Amygdala (tissue), 56 donors: Measurements from ENCODE around the gene TANGO2.

Experiments used
- DNase-seq, 56 donors: peaks; one replicate each; lab custom pipeline; 2025; lab: John Stamatoyannopoulos, UW

TANGO2 gene

DNA sequence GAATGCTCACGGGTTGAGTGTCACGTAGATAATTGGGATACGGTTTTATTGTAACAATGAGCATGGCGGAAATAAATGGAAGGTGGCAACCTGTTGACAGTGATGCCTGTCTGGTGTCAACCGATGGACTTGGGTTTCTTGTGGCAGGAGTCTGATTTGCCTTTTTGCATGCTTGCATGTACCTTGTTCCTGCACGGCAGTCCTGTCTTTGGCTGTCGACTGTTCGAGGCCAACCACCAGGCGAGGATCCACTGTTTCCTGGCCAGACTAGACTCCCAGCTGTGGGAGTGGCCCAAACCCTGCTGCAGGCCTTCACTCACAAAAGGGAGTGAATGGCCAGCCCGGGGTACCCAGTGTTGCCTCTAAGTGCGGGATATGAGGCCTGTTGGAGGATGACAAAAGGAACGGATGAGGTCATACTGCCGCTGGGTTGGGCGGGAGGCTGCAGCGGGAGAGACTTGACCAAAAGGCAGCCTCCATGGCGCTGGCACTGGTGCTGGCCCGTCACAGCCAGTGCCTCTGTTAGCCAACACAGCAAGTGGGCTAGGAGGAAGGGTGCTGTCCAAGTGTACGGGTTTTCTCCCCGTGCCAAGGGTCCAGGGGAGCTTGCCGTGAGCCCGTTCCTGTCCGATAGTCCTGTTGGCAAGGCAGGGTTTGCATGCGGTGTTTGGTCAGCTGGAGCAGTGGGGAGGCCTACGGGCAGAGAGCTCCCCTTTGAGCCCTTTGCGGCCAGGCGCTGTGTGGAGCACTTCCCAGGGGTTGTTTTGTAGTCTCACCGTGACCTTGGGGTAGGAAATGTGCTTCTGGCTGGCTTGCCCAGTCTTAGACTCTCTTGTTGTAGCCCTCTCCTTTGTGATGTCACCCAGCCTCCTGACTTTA, 60.1 kb downstream of the TANGO2 start:
- peak in 7 of 56 donors; percentile 12 to 31 (median 26) for DNase-seq

DNA sequence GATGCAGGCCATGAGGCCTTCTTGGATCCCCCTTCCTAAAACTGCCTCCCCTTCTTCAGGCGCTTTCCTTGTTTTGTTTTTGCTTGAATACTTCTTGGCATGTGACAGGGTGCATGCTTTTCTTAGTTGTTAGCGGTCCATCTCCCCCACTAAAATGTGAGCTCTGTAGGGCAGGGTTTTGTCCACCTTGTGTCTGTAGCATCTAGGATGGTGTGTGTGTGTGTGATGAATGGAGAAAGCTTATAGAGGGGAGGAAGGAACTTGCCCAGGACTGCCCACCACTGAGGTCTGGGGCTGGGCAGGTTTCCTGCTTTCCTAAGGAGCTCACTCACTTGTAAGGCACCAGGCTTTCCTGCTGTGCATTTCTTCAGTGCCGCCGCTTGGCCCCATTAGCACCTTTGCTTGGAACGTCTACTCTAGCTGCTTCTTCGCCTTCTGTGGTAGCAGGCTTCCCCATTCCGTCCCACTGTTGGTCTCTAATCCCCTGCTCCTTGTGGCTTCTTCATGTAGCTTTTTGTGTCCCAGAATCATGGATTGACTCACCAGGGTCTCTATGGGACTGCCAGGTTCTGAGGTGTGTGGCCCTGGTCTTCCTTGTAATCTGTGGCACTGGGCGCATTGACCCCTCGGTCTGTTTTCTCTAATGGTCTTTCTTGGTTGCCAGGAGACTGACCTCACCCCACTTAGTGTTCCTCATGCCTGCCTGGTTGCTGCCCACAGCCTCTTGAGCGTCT, 62.4 kb downstream of the TANGO2 start:
- DNase-seq = no peak

DNA sequence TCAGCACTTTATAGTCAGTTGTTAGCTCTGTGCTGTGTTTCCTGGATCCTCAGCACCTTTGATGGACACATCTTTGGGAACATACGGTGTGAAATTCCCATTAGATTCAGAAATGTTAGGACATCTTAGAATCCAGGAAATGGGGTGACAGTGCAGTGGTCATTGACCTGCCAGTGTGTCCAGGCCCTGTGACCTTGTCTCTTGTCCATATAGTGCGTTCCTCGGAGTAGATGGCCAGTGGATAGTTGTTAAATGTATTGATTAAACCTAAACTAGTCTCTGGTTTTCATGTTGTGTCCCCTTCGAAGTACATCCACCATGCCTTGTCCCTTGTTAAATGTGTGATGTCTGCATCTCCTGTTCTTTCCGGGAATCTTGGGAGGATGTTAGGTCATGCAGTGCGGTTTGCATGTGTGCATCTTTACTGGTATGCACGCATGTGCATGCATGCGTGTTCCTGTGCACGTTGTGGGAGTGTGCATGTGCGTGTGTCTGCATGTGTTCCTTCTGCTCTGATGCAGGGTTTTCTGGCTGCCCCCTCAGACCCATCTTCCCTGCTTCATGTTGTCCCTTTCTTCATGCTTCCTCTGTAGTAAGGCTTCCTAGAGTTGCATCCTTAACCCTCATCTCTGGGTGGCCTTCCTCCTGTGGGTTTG, 63.1 kb downstream of the TANGO2 start:
- DNase-seq = no peak

DNA sequence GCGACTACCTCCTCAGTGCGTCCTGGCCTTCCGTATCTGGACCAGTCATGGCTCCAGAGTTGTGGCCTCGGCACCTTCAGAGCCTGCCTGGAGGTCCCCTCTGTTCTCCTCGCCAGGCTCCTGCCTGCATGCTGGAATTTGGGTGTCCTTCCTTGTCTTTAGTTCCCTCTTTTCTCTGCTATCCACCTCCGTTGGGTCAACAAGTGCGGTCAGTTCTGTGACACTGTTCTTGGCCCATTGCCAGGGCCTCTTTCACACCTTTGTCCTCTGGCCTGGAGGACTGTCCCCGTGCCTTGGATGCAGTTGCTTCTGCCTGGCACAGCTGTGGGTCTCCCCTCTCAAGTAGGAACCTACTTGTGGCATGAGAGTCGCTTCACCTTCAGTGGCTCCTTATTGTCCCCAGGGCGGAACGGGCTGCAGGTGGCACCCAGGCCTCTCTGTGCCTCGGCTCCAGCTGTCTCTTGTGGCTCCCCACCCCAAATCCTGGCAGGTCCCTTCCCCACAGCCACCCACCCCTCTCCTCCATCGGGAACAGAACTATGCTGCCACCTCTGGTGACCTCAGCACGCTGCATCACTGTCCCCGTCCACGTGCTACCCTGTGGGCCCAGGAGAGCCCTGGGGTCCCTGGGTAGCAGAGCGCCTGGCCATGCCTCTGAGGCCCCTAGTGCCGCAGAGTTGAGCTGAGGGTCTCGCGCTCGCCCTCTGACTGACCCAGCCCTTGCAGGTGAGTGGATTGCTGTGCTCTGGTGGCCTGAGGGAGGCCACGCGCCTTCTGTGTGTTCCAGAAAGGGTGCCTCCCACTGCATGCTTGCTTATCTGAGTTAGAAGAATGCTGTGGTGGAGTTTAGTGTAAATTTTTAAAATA, 63.9 kb downstream of the TANGO2 start:
- peak in 1 of 56 donors; percentile 20 for DNase-seq

DNA sequence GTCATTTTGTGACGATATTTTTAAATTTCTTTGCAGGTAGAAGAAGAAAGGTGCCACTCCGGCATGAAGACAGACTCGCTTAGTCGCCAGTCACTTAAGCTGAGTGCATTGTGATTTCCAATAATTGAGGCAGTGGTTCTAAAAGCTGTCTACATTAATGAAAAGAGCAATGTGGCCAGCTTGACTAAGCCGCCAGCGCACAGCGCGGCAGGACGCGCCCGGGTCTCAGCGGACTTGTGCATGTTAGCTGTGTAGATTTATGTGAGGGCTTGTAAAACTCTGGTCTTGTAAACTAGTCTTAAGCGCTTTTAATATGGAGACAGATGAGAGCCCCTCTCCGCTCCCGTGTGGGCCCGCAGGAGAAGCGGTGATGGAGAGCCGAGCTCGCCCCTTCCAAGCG, 64.7 kb downstream of the TANGO2 start:
- no peak for DNase-seq

DNA sequence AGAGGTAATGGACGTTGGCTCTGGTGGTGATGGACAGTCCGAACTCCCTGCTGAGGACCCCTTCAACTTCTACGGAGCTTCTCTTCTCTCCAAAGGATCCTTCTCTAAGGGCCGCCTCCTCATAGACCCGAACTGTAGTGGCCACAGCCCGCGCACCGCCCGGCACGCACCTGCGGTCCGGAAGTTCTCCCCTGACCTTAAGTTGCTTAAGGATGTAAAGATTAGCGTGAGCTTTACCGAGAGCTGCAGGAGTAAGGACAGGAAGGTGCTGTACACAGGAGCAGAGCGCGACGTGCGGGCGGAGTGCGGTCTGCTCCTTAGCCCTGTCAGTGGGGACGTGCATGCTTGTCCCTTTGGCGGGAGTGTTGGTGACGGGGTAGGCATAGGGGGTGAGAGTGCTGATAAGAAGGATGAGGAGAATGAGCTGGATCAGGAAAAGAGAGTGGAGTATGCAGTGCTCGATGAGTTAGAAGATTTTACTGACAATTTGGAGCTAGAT, 65.2 kb downstream of the TANGO2 start:
- no peak for DNase-seq

DNA sequence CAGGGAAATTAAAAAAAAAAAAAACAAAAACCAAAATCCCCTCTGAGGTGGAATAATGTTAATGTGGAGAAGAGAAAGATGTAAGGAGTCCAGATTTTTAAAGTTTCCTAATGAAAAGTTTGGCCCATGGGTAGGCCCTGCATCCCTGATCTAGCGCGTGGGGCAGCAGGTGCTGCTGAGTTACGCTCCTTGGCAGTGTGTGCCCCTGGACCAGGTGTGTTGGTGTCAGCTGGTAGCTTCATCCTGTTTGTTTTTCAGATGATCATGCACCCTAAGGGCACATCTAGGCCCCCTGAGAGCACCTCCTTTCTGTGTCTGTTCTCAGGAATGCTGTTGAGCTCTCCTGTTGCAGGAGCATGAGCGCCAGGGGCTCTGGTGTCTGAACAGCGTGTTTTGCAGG, 65.9 kb downstream of the TANGO2 start:
- DNase-seq = no peak

DNA sequence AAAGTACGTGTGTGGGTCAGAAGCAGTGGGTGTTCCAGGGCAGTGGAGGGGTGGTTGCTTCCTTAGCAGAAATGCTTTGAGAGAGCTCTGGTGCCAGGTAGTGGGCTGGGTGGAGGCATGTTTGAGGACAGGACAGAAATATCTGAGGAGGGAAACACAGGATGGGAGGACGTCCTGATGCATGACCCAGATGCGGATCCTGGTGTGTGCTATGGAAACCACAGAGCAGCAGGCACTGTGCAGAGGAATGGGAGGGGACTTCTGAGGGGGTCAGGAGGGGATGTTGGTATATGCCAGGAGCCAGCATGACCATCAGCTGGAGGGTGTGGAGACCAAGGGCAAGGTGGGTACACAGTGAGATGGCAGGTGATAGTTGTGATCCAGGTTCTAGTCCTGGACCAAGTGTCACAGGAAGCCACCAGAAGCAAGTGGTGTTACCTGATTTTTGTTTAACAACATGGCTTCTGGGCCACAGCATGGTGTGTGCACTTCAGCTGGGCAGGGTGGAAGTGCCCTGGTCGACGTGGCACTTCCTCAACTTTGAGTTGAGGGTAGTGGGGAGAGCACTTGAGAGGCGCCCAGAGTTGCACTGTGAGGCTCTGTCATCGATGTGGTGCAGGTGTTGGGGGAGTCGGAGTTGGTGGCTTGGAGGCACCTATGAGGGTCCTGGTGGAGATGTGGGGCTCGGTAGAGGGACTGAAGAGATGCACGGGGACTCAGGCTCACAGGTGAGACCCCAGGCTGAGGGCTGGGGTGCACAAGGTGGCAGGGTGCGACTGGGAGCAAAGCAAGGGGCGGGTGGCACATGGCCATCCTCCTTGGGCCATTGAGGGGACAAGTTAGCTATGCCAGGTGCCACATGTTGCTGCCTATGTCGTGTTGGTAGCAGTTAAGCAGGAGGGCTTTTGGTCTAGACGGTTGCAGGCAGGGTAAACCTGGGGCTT, 66.7 kb downstream of the TANGO2 start:
- no peak for DNase-seq

DNA sequence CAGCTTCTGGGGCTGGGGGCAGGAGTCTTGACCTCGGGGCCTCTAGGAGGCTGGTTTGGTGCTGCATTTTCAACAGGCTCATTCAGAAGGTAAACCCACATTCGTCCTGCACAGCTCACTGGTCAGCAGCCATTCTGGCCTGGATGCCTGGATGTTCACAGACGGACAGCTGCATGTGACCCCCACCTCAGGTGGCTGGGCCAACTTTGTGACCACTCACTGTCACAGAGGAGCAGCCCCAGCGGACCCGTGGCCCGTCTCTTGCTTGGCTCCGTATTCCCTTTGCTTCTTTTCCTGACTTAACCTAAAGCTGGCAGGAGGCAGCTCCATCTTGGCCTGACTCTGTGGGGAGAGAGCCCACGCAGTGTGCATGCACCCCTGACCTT, 67.3 kb downstream of the TANGO2 start:
- DNase-seq = no peak

DNA sequence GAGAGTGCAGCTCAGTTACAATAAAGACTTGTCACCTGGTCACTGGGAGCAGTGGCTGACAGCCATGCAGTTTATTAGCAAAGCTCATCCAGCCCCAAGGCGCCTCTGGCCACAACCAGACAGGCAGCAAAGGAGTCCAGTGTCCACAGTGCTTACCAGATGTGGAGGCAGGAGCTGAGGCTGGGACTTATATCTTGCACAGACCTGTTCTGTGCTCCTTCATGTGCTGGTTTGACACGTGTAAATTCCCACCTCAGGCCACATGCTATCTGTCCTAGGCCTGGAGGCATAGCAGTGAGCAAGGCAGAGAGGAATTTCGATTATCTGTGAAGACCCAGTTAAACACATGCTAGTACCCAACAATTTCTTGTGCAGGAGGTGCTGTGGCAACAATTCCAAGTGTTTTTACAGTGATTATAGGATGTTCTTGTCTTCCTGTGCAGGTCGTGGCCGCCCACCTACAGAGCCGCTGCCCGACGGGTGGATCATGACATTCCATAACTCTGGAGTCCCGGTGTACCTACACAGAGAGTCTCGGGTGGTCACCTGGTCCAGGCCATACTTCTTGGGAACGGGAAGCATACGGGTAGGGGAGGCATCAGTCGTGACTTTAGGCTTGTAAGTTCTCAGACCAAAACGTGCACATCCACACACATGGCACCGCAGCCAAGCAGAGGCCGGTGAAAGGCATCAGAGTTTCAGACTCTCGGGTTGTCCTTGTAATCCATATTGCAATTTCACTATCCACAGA, 68.5 kb downstream of the TANGO2 start:
- DNase-seq = no peak

DNA sequence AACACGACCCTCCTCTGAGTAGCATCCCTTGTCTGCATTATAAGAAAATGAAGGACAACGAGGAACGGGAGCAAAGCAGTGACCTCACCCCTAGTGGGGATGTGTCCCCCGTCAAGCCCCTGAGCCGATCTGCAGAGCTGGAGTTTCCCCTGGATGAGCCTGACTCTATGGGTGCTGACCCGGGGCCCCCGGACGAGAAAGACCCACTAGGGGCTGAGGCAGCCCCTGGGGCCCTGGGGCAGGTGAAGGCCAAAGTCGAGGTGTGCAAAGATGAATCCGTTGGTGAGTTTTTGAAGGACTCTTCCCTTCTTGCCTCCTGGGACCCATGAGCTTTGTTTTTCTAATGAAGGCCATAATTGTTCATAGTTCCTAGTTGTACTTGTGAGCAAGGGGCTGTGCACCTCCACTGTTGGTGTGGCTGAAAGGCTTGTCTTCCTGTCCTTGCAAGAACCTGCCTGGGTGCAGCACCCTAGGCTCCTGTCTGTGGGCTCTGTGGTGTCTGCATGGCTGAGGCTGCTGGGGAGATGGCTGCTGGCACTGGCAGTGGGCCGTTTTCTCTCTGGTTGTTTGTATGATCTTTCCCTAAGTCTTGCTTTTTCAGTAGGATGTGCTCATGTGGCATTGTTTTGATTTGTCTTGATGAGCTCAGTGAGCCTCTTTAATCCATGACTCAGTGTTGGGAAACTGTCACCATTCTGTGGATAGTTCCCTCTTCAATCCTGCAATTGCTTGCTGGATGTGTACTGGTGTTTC, 69.2 kb downstream of the TANGO2 start:
- no peak for DNase-seq

DNA sequence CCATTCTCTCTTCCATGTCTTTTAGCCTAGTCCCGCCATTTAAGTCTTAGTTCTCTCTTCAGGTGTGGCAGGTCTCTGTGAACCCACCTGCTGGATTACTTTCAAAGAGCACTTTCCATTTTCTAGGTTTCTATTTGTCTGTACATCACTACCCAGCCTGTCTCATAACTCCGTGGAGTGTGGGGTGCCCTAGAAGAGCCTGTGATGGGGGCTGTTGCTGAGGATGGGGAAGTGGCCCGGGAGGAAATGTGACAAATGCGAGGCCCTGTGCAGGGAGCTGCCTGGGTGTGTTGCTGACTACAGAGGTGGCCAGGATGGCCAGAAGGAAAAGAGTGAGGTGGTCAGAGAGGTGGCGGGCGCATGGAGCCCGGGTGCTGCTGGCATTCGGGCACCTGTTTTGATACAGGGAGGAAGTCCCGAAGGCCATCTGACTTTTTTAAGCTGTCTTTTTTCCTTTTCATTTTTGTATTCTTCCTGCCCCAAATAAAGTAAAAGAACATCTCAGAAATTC, 69.9 kb downstream of the TANGO2 start:
- DNase-seq = no peak

DNA sequence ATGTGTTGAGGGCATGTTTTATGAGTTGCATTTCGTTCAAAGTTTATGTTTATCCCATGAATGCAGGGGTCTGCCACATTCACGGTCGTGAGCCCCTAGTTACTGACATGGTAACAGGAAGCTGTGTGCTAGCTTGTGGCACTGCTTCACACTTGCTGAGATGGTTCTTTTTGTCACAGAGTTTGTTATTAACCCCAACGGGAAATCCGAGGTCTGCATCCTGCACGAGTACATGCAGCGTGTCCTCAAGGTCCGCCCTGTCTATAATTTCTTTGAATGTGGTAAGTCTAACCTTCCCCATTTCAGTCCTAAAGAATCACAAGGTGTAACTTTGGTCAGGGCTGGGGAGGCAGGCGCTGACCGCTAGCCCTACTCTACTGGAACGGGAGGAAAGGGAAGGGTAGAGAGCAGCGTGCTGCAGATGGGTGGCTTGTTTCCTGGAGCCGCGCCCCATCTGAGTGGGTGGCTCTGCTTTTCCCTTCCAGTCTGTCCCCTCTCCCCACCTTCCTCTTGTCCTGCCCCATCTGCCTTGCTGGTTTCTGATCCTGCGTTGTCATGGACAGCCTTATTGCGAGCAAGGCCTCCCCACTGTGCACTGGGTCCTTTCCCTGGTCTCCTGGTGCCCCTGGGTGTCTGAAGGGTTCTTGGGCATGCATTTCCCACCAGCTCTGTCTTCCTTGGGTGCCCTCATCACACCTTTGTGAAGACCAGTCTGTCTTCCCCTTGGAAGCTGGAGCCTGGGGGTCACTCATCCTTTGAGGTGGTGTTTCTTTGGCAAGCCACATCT, 71.0 kb downstream of the TANGO2 start:
- DNase-seq = no peak

DNA sequence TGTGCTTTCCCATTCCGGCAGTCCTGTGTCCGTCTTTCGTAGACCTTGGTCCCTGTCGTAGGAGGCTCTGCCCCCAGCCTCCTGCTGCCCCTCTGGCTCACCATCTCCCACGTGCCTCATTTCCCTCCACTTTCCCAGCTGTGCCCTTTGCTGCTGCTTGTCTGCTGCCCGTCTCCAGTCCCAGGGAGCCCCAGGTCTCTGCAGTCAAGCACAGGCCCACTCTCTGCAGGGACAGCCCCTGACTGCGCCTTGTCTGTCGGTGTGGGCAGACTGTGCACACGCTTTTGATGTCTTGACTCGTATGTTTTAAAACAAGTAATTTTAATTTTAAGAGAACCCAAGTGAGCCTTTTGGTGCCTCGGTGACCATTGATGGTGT, 71.6 kb downstream of the TANGO2 start:
- no peak for DNase-seq

DNA sequence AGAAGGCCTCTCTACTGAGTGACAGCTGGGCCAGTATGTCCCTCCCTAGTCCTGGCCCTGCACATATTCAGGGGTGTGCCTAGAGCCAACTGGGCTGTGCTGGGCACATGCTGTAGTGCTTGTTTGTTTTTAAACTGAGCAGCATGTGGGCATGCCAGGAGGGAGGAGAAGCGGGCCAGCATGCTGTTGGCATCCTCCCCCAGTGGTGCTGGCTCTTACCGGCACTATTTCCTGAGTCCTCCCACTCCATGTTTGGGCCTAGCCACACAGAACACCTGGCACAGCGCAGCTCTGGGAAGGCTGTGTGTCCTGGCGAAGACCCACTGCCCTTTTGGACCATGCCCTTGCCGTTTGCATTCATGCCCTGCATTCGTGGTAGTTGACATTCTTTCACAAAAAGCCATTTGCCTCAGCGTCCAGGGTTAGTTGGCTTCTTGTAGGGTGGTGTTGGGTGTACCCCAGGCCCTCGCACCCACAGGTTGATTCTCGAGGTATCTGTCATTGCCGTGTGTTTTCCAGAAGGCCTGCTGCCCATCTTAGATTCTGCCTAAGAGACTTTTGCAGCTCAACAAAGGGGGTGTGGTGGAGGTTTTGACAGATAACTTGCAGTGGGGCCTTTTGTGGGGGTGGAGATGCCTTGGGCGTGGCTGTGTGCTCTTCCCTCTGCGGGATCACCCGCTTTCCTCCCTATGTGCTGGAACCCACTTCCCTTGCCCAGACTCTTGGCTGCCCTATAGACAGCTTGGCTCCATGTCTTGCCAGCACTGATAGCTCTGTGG, 72.7 kb downstream of the TANGO2 start:
- DNase-seq = peak in 31 of 56 donors; percentile 15 to 76 (median 53)
